GM12878 (cell line): ENCODE measurements around the gene SLC35A2. TPM values are rescaled to one million over a fixed set of nuclear protein-coding genes. Genes with fewer than 3 reads are reported as not detected.

Source experiments
- ATAC-seq: fragments of 200-7000 bp; cut with Tn5 transposase; 3 replicates; pipeline ENCODE4 v1.9.1; 2020; ENCODE audit warnings: mild to moderate bottlenecking, moderate library complexity
- BruUV-seq: library from RNA; stranded (reverse); fragments of 400-500 nt; replicated peaks from 2 replicates; lab custom pipeline; 2021; lab: Mats Ljungman, UMichigan
- CTCF ChIA-PET: fragments of 300-600 bp; sonication (Branson Sonifier 250); formaldehyde crosslinking; extraction: SDS; loops from one replicate; lab custom pipeline; 2021; ENCODE audit warnings: inconsistent platforms; lab: Yijun Ruan, JAX
- POLR2A ChIA-PET: fragments of 350-600 bp; formaldehyde crosslinking; extraction: SDS; loops from one replicate; lab custom pipeline; 2021; ENCODE audit warnings: inconsistent platforms; lab: Charles Lee
- RAD21 ChIA-PET: fragments of 300-600 bp; sonication (Branson Sonifier 250); formaldehyde crosslinking; loops from one replicate; lab custom pipeline; 2023; ENCODE audit warnings: antibody characterized with exemption; ENCODE audit not compliant: unreplicated experiment; lab: Charles Lee
- SMC1A ChIA-PET: fragments of 300-600 bp; sonication (Branson Sonifier 250); formaldehyde crosslinking; loops from one replicate; lab custom pipeline; 2023; ENCODE audit not compliant: unreplicated experiment, uncharacterized antibody; lab: Charles Lee
- DNase-seq: peaks from one replicate; pipeline ENCODE4 v3.0.0-alpha.2; 2011; ENCODE audit warnings: low read depth, low spot score
- FAIRE-seq: peaks from 3 replicates; lab custom pipeline; 2011; peaks lifted over from hg19 to GRCh38; lab: Jason Lieb, UNC
- H2AFZ ChIP-seq: 2 replicates; pipeline ENCODE4 v1.6.0; 2011; ENCODE audit warnings: low read depth, low read length, control low read depth; ENCODE audit not compliant: control insufficient read depth
- H3K27ac ChIP-seq: 2 replicates; pipeline ENCODE4 v1.5.1; 2011; ENCODE audit warnings: control low read depth; ENCODE audit not compliant: control insufficient read depth, insufficient read depth
- H3K27me3 ChIP-seq, 2 experiments: replicated peaks in 1 of 2; 2 replicates each; pipeline versions ENCODE4 v1.6.0 to v1.6.1; 2011; ENCODE audit warnings: low read length in 1 of 2; ENCODE audit not compliant: control insufficient read depth in 2 of 2, insufficient read depth in 2 of 2
- H3K36me3 ChIP-seq, 2 experiments: 2 replicates each; pipeline ENCODE4 v1.5.1; 2011; ENCODE audit warnings: low read length in 1 of 2; ENCODE audit not compliant: control insufficient read depth in 2 of 2, insufficient read depth in 2 of 2
- H3K4me1 ChIP-seq: 2 replicates; pipeline ENCODE4 v1.6.1; 2011; ENCODE audit warnings: mild to moderate bottlenecking, low read length, moderate library complexity, mixed read lengths; ENCODE audit not compliant: control insufficient read depth, insufficient read depth
- H3K4me2 ChIP-seq: 2 replicates; pipeline ENCODE4 v1.6.0; 2011; ENCODE audit warnings: control low read depth; ENCODE audit not compliant: control insufficient read depth, insufficient read depth
- H3K4me3 ChIP-seq: fragments of 200-600 bp; sonication (generic); 2 replicates; pipeline ENCODE4 v1.5.1; 2016
- H3K79me2 ChIP-seq: 2 replicates; pipeline ENCODE4 v1.6.0; 2011; ENCODE audit warnings: low read length; ENCODE audit not compliant: control insufficient read depth, insufficient read depth
- H3K9ac ChIP-seq: 2 replicates; pipeline ENCODE4 v1.8.0; 2011; ENCODE audit warnings: low read length, control low read depth, mixed read lengths; ENCODE audit not compliant: control insufficient read depth, insufficient read depth
- H3K9me3 ChIP-seq: replicated peaks from 3 replicates; pipeline ENCODE4 v1.5.1; 2011; ENCODE audit warnings: mild to moderate bottlenecking, low read length; ENCODE audit not compliant: control insufficient read depth, insufficient read depth
- H4K20me1 ChIP-seq: 2 replicates; pipeline ENCODE4 v1.6.0; 2011; ENCODE audit not compliant: control insufficient read depth, insufficient read depth
- ATF7 ChIP-seq: fragments of 450-650 bp; IDR thresholded peaks from 2 replicates; pipeline ENCODE4 v1.6.1; 2016; ENCODE audit warnings: low read depth, mild to moderate bottlenecking
- E2F8 ChIP-seq: fragments of 450-650 bp; IDR thresholded peaks from 2 replicates; pipeline ENCODE4 v1.6.1; 2018; ENCODE audit warnings: mild to moderate bottlenecking, low read depth, moderate library complexity; ENCODE audit not compliant: partially characterized antibody
- EGR1 ChIP-seq, 2 experiments: IDR thresholded peaks; 1 replicate in 1 of 2; 2 replicates in 1 of 2; pipeline ENCODE4 v1.6.1; 2011 to 2012; ENCODE audit warnings: low read depth in 2 of 2, low read length in 2 of 2, borderline replicate concordance in 1 of 2, mild to moderate bottlenecking in 1 of 2, moderate library complexity in 1 of 2
- HDAC2 ChIP-seq: fragments of 200-600 bp; sonication (generic); IDR thresholded peaks from 2 replicates; pipeline ENCODE4 v1.6.1; 2017
- HDGF ChIP-seq: fragments of 450-650 bp; IDR thresholded peaks from 2 replicates; pipeline ENCODE4 v1.6.1; 2016; ENCODE audit warnings: antibody characterized with exemption
- MYB ChIP-seq: fragments of 150-350 bp; IDR thresholded peaks from 2 replicates; pipeline ENCODE4 v1.6.1; 2014; ENCODE audit warnings: mild to moderate bottlenecking, low read depth, low read length, borderline replicate concordance
- NFYB ChIP-seq: IDR thresholded peaks from 2 replicates; pipeline ENCODE4 v1.6.1; 2011; ENCODE audit warnings: low read depth, mild to moderate bottlenecking, low read length, improper control_type of control experiment, moderate library complexity; ENCODE audit not compliant: insufficient read depth
- RB1 ChIP-seq: fragments of 450-650 bp; formaldehyde crosslinking; IDR thresholded peaks from 2 replicates; pipeline ENCODE4 v1.6.1; 2017; ENCODE audit warnings: mild to moderate bottlenecking, borderline replicate concordance
- RELA ChIP-seq: fragments of 450-650 bp; IDR thresholded peaks from 2 replicates; pipeline ENCODE4 v1.8.0; 2014; ENCODE audit warnings: borderline replicate concordance; ENCODE audit not compliant: partially characterized antibody
- SIX5 ChIP-seq: IDR thresholded peaks from 2 replicates; pipeline ENCODE4 v1.6.1; 2011; ENCODE audit warnings: mild to moderate bottlenecking, low read depth, low read length, moderate library complexity; ENCODE audit not compliant: severe bottlenecking
- SMAD1 ChIP-seq: fragments of 450-650 bp; IDR thresholded peaks from 2 replicates; pipeline ENCODE4 v1.6.1; 2018; ENCODE audit warnings: mild to moderate bottlenecking, low read depth; ENCODE audit not compliant: partially characterized antibody
- SUPT20H ChIP-seq: IDR thresholded peaks from 2 replicates; pipeline ENCODE4 v1.6.1; 2011; ENCODE audit warnings: low read depth, mild to moderate bottlenecking, low read length, moderate library complexity, borderline replicate concordance; ENCODE audit not compliant: control insufficient read depth
- TBL1XR1 ChIP-seq: IDR thresholded peaks from 2 replicates; pipeline ENCODE4 v1.6.1; 2012; ENCODE audit warnings: low read depth, low read length, improper control_type of control experiment
- ZNF207 ChIP-seq: fragments of 450-650 bp; IDR thresholded peaks from 2 replicates; pipeline ENCODE4 v1.6.1; 2014; ENCODE audit warnings: antibody characterized with exemption, mild to moderate bottlenecking, borderline replicate concordance
- ZNF622 ChIP-seq: fragments of 450-650 bp; IDR thresholded peaks from 2 replicates; pipeline ENCODE4 v1.6.1; 2017; ENCODE audit warnings: mild to moderate bottlenecking, inconsistent platforms
- WGBS: methylation state at CpG from one replicate; pipeline ENCODE4 v1.1.6; 2016; ENCODE audit warnings: low lambda C conversion rate; ENCODE audit not compliant: insufficient replicate concordance, insufficient coverage; ENCODE audit errors: missing lambda C conversion rate; 5-methylcytosine and 5-hydroxymethylcytosine counted together
- in situ Hi-C: fragments of 300-500 bp; cut with MboI; formaldehyde crosslinking; loops from 9 replicates; pipeline ENCODE4 v1.14.3; 2018; ENCODE audit warnings: mixed read lengths
- intact Hi-C: fragments of 100-400 bp; cut with micrococcal nuclease; formaldehyde crosslinking; loops from one replicate; pipeline ENCODE4 v1.14.2; 2022; ENCODE audit not compliant: unreplicated experiment
- polyA plus RNA-seq, 11 experiments: library from polyadenylated mRNA; depleted of rRNA in 4 of 11; unstranded in 6 of 11; stranded (reverse) in 5 of 11; fragments of >200 nt; fragmentation: Nextera tagmentation in 4 of 11; fragmentation: Illumina TruSeq in 1 of 11; extraction: Ambion mirVana in 4 of 11; extraction: Trizol in 1 of 11; gene quantifications; 1 replicate in 1 of 11; 2 replicates in 10 of 11; pipeline versions ENCODE4 v1.2.1 to v1.2.3, GENCODE V29; 2011 to 2016; ENCODE audit warnings: inconsistent platforms in 2 of 11, missing spikeins in 2 of 11, low read depth in 1 of 11
- total RNA-seq, 4 experiments: library from RNA; depleted of rRNA in 3 of 4; stranded (reverse); fragments of >200 nt in 3 of 4; fragmentation: Illumina TruSeq in 1 of 4; extraction: Trizol in 1 of 4; gene quantifications; 2 replicates each; pipeline versions ENCODE4 v1.2.1 to v1.2.3, GENCODE V29; 2013 to 2021
- TF ChIP-seq, protein P1 (sequence below): fragments of 450-650 bp; IDR thresholded peaks from 2 replicates; pipeline ENCODE4 v1.6.1; 2016; ENCODE audit warnings: mild to moderate bottlenecking
- TF ChIP-seq, protein P2 (sequence below): fragments of 450-650 bp; IDR thresholded peaks from 2 replicates; pipeline ENCODE4 v1.6.1; 2018; ENCODE audit warnings: borderline replicate concordance, mild to moderate bottlenecking; ENCODE audit not compliant: partially characterized antibody

SLC35A2 gene
- total and polyA plus RNA-seq, 10 of the 15 experiments (the other 5 are each of a cell fraction or from before 2014, with no cell fraction given), result 2.1 to 27.4 (median 14.9) TPM

DNA sequence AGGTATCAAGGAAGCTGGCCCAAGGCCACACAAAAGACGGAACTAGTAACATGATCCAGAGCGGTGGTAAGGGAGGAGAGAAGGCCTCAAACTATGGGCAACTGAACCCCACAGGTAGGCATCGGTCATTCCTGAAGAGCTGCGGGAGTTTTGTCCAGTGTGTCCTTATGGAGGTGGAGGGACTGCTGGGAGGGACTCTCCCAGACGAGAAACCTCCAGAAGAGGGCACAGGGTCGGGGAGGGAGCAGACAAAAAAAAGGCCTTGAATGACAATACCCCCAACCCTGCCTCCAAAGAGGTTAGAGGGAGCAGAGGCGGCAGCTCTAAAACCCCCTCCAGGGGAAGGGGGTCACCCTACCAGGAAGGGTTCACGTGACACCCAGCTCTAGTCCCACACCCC, 7.3 kb downstream of the SLC35A2 start (continued):
- TF ChIP-seq SIX5 (no peak), HDAC2 (no peak), ATF7 (no peak), TBL1XR1 (no peak), HDGF (no peak), EGR1 (IDR thresholded peaks at IDR 0.05; ENCODE audit: borderline replicate concordance in 1 of 2, low read depth in 2 of 2, low read length in 2 of 2) (no peak), NFYB (no peak), E2F8 (no peak)

GRCh38 chrX:48903290-48903689, 8.2 kb downstream of the SLC35A2 start:
- Histone ChIP-seq H3K79me2 (peaks cover 11% of the 10 kb centered on the region), H3K27me3 (no peaks in the 10 kb centered on the region), H3K9me3 (no peaks in the 10 kb centered on the region; the same call in 2 of the 3 replicates), H2AFZ (no peak overlapping the region), H3K4me1 (no peaks in the 10 kb centered on the region), H4K20me1 (no peaks in the 10 kb centered on the region), H3K27ac (no peak overlapping the region), H3K4me3 (no peak overlapping the region), H3K4me2 (no peak overlapping the region), H3K36me3 (peaks cover 0 to 5% of the 10 kb centered on the region in 2 experiments; a peak in 2 of 4 replicates), H3K9ac (no peak overlapping the region)
- ChIA-PET POLR2A (interaction anchor here (0.6 kb wide), 1 partner anchor 192 kb away, joined by 15 read pairs; no protein-coding TSS in a partner anchor), RAD21 (no interaction called here), CTCF (interaction anchor here (1.5 kb wide), 1 partner anchor 9 kb away, joined by 3 read pairs; the partner anchor contains the start of gene SLC35A2), SMC1A (interaction anchor here (1.6 kb wide), 1 partner anchor 10 kb away, joined by 3 read pairs; no protein-coding TSS in a partner anchor)
- no peak for ATAC-seq
- in situ Hi-C loops, result no loop called here
- intact Hi-C loops, result no loop called here
- BruUV-seq, result no TSS peak
- no peak for FAIRE-seq
- 55% methylated on average over 6 of the region's 6 CpGs for WGBS
- DNase-seq, result no peak
- TF ChIP-seq, protein P1, sequence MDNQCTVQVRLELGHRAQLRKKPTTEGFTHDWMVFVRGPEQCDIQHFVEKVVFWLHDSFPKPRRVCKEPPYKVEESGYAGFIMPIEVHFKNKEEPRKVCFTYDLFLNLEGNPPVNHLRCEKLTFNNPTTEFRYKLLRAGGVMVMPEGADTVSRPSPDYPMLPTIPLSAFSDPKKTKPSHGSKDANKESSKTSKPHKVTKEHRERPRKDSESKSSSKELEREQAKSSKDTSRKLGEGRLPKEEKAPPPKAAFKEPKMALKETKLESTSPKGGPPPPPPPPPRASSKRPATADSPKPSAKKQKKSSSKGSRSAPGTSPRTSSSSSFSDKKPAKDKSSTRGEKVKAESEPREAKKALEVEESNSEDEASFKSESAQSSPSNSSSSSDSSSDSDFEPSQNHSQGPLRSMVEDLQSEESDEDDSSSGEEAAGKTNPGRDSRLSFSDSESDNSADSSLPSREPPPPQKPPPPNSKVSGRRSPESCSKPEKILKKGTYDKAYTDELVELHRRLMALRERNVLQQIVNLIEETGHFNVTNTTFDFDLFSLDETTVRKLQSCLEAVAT, result no peak
- no peak for TF ChIP-seq MYB
- no peak for TF ChIP-seq ZNF622
- TF ChIP-seq SMAD1, result no peak
- TF ChIP-seq RB1, result no peak
- TF ChIP-seq RELA, result no peak
- TF ChIP-seq, protein P2, sequence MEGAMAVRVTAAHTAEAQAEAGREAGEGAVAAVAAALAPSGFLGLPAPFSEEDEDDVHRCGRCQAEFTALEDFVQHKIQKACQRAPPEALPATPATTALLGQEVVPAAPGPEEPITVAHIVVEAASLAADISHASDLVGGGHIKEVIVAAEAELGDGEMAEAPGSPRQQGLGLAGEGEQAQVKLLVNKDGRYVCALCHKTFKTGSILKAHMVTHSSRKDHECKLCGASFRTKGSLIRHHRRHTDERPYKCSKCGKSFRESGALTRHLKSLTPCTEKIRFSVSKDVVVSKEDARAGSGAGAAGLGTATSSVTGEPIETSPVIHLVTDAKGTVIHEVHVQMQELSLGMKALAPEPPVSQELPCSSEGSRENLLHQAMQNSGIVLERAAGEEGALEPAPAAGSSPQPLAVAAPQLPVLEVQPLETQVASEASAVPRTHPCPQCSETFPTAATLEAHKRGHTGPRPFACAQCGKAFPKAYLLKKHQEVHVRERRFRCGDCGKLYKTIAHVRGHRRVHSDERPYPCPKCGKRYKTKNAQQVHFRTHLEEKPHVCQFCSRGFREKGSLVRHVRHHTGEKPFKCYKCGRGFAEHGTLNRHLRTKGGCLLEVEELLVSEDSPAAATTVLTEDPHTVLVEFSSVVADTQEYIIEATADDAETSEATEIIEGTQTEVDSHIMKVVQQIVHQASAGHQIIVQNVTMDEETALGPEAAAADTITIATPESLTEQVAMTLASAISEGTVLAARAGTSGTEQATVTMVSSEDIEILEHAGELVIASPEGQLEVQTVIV, result no peak
- no peak for TF ChIP-seq SUPT20H
- no peak for TF ChIP-seq ZNF207
